Stomach (tissue), 9 donors: ENCODE measurements around the gene PRKAB1. TPM values are rescaled to one million over a fixed set of nuclear protein-coding genes. Genes with fewer than 3 reads are reported as not detected.

Source experiments
- DNase-seq, 2 donors: peaks; one replicate each; pipeline versions ENCODE4 v3.0.0 to v3.0.0-alpha.2; 2013 to 2019
- H3K27ac ChIP-seq, 5 donors: fragments of 200-600 bp in 4 of 5; sonication (generic) in 4 of 5; one replicate each; pipeline ENCODE4 v1.5.1; 2013 to 2019; ENCODE audit warnings: mild to moderate bottlenecking in 1 of 5, moderate library complexity in 1 of 5
- H3K27me3 ChIP-seq, 3 donors: fragments of 200-600 bp; sonication (generic); one replicate each; pipeline ENCODE4 v1.5.1; 2017 to 2019; ENCODE audit warnings: mixed run types in 1 of 3
- H3K36me3 ChIP-seq, 4 donors: fragments of 200-600 bp; sonication (generic); 1 replicate in 3 of 4; 2 replicates in 1 of 4; pipeline ENCODE4 v1.5.1; 2016 to 2019
- H3K4me1 ChIP-seq, 4 donors: fragments of 200-600 bp; sonication (generic); one replicate each; pipeline ENCODE4 v1.5.1; 2016 to 2019
- H3K4me3 ChIP-seq, 4 donors: fragments of 200-600 bp; sonication (generic) in 3 of 4; one replicate each; pipeline ENCODE4 v1.5.1; 2016 to 2019; ENCODE audit warnings: mild to moderate bottlenecking in 1 of 4
- H3K9me3 ChIP-seq, 4 donors: fragments of 200-600 bp; sonication (generic); one replicate each; pipeline ENCODE4 v1.5.1; 2016 to 2019
- CTCF ChIP-seq, 7 experiments: fragments of 450-650 bp in 4 of 7; fragments of 200-600 bp in 3 of 7; sonication (generic) in 3 of 7; IDR thresholded peaks; one replicate each; pipeline ENCODE4 v1.5.1; 2016 to 2019; ENCODE audit warnings: antibody characterized with exemption in 7 of 7, control low read depth in 2 of 7, mild to moderate bottlenecking in 1 of 7
- EP300 ChIP-seq: sonication (generic); formaldehyde crosslinking; IDR thresholded peaks from one replicate; pipeline ENCODE4 v1.6.1; 2017; ENCODE audit warnings: antibody characterized with exemption
- POLR2A ChIP-seq, 4 donors: fragments of 450-650 bp; IDR thresholded peaks; one replicate each; pipeline ENCODE4 v1.6.1; 2016; ENCODE audit warnings: antibody characterized with exemption in 4 of 4, control low read depth in 2 of 4, mild to moderate bottlenecking in 1 of 4, moderate library complexity in 1 of 4
- POLR2AphosphoS5 ChIP-seq, 3 donors: sonication (generic); formaldehyde crosslinking; IDR thresholded peaks; one replicate each; pipeline ENCODE4 v1.6.1; 2016; ENCODE audit warnings: antibody characterized with exemption in 3 of 3
- WGBS, 5 donors: extraction: QIAGEN DNeasy Blood & Tissue Kit in 3 of 5; methylation state at CpG; one replicate each; pipeline versions ENCODE4 v1.1.5 to v1.1.7; 2013 to 2018; 5-methylcytosine and 5-hydroxymethylcytosine counted together
- intact Hi-C: fragments of 100-400 bp; cut with DNase I; formaldehyde crosslinking; loops from one replicate; pipeline ENCODE4 v1.15.1; 2023; ENCODE audit warnings: low total_unique reads
- polyA plus RNA-seq, 3 donors: library from polyadenylated mRNA; stranded (reverse); fragments of 200-250 nt; gene quantifications; one replicate each; pipeline ENCODE4 v1.2.3, GENCODE V29; 2013
- total RNA-seq, 5 donors: library from RNA; depleted of rRNA; stranded (reverse); fragments of >200 nt; gene quantifications; one replicate each; pipeline versions ENCODE4 v1.1.0 to v1.2.3, GENCODE V29; 2014 to 2016
- donor health status: healthy with polysubstance abuse.
- donor health status: Bipolar disorder and iron deficiency.
- donor health status: healthy.

PRKAB1 gene
- total and polyA plus RNA-seq, 8 donors: 22.6 to 143 (median 50.8) TPM

GRCh38 chr12:119710965-119711551 is 43.1 kb downstream of the PRKAB1 start:
- intact Hi-C loops: no loop called here
- Histone ChIP-seq H3K27ac (peak overlapping the region; percentile 73 to 92 (median 76)), H3K4me3 (no peak overlapping the region), H3K9me3 (no peaks in the 10 kb centered on the region), H3K36me3 (peaks cover 0 to 17% (median 0%) of the 10 kb centered on the region in 4 donors), H3K27me3 (no peaks in the 10 kb centered on the region), H3K4me1 (peaks cover 4 to 36% (median 21%) of the 10 kb centered on the region in 4 donors)
- 37 to 61% (median 56%) methylated on average over 15 of the region's 15 CpGs for WGBS, 5 donors
- peak in 1 of 2 donors; percentile 64 for DNase-seq
- TF ChIP-seq EP300 (no peak), CTCF (IDR thresholded peaks at IDR 0.05) (no peak), POLR2A (IDR thresholded peaks at IDR 0.05) (no peak), POLR2AphosphoS5 (IDR thresholded peaks at IDR 0.05) (no peak)

GRCh38 chr12:119711693-119712092 is 43.8 kb downstream of the PRKAB1 start:
- intact Hi-C loops: no loop called here
- peaks cover 9 to 41% (median 24%) of the 10 kb centered on the region in 4 donors for H3K4me1 ChIP-seq
- H3K27ac ChIP-seq: peak overlapping the region; percentile 73 to 92 (median 76)
- H3K4me3 ChIP-seq: no peak overlapping the region
- no peaks in the 10 kb centered on the region for H3K27me3 ChIP-seq
- WGBS, 5 donors: 94 to 99% (median 97%) methylated on average over 4 of the region's 4 CpGs
- no peaks in the 10 kb centered on the region for H3K9me3 ChIP-seq
- peaks cover 0 to 17% (median 0%) of the 10 kb centered on the region in 4 donors for H3K36me3 ChIP-seq
- DNase-seq: no peak
- TF ChIP-seq POLR2AphosphoS5 (IDR thresholded peaks at IDR 0.05) (no peak), CTCF (IDR thresholded peaks at IDR 0.05) (no peak), EP300 (no peak), POLR2A (IDR thresholded peaks at IDR 0.05) (no peak)

GRCh38 chr12:119712721-119713120 is 44.8 kb downstream of the PRKAB1 start:
- TF ChIP-seq EP300 (no peak), CTCF (IDR thresholded peaks at IDR 0.05) (no peak), POLR2AphosphoS5 (IDR thresholded peaks at IDR 0.05) (no peak), POLR2A (IDR thresholded peaks at IDR 0.05) (no peak)
- Histone ChIP-seq H3K4me3 (no peak overlapping the region), H3K9me3 (no peaks in the 10 kb centered on the region), H3K4me1 (peaks cover 12 to 45% (median 26%) of the 10 kb centered on the region in 4 donors), H3K27ac (peak overlapping the region; percentile 58 to 92 (median 77)), H3K27me3 (no peaks in the 10 kb centered on the region), H3K36me3 (peaks cover 0 to 17% (median 0%) of the 10 kb centered on the region in 4 donors)
- WGBS, 5 donors: 94 to 98% (median 97%) methylated on average over 11 of the region's 11 CpGs
- intact Hi-C loops: no loop called here
- DNase-seq: no peak

- H3K9me3 ChIP-seq: no peaks in the 10 kb centered on the region
- TF ChIP-seq CTCF (IDR thresholded peaks at IDR 0.05): no peak
- peak in 1 of 4 donors; percentile 26 for TF ChIP-seq POLR2A (IDR thresholded peaks at IDR 0.05)
- peak in 2 of 3 donors; percentile 63 to 69 for TF ChIP-seq POLR2AphosphoS5 (IDR thresholded peaks at IDR 0.05)
- H3K4me3 ChIP-seq: no peak overlapping the region
- peak overlapping the region; percentile 58 to 92 (median 77) for H3K27ac ChIP-seq
- WGBS, 5 donors: 32 to 58% (median 41%) methylated on average over 6 to 8 of the region's 8 CpGs
- peaks cover 12 to 45% (median 26%) of the 10 kb centered on the region in 4 donors for H3K4me1 ChIP-seq
- intact Hi-C loops: no loop called here
- no peaks in the 10 kb centered on the region for H3K27me3 ChIP-seq
- peak; percentile 24 to 87 for DNase-seq
- peaks cover 0 to 17% (median 0%) of the 10 kb centered on the region in 4 donors for H3K36me3 ChIP-seq
Observed at GRCh38 chr12:119713551-119714031, 45.7 kb downstream of the PRKAB1 start.
